Measurements from ENCODE around the gene B3GALNT2.

GRCh38 chr1:235430991-235431390 is 73.3 kb downstream of the B3GALNT2 start:
- no peak for TF ChIP-seq RAD21 (IDR thresholded peaks at IDR 0.05; ENCODE audit: low read length)
- no peak for TF ChIP-seq CHD1 (IDR thresholded peaks at IDR 0.05; ENCODE audit: low read depth, low read length)
- no peak for TF ChIP-seq POLR2A (IDR thresholded peaks at IDR 0.05; ENCODE audit: low read depth, low read length)
- TF ChIP-seq CTCF (conservative IDR thresholded peaks at IDR 0.05; ENCODE audit: low read depth, low read length): no peak
- TF ChIP-seq CEBPB (IDR thresholded peaks at IDR 0.05; ENCODE audit: low read depth, low read length): no peak
- no peak for TF ChIP-seq NFE2L2 (IDR thresholded peaks at IDR 0.05; ENCODE audit: low read depth, low read length)
- TF ChIP-seq MXI1 (IDR thresholded peaks at IDR 0.05; ENCODE audit: borderline replicate concordance, low read depth, low read length): no peak
- TF ChIP-seq USF2 (IDR thresholded peaks at IDR 0.05; ENCODE audit: low read depth, low read length): no peak
- no peak for TF ChIP-seq MAZ (IDR thresholded peaks at IDR 0.05; ENCODE audit: borderline replicate concordance, low read depth, low read length)

Measured in IMR-90 (cell line).